Vagina (tissue), 2 donors: ENCODE data around the gene ELAVL1.

Source experiments
- CTCF ChIP-seq, 3 experiments: fragments of 450-650 bp in 2 of 3; fragments of 200-600 bp in 1 of 3; sonication (generic) in 1 of 3; IDR thresholded peaks; one replicate each; pipeline ENCODE4 v1.5.1; 2017 to 2019; ENCODE audit warnings: antibody characterized with exemption in 3 of 3, mild to moderate bottlenecking in 2 of 3, moderate library complexity in 2 of 3
- POLR2A ChIP-seq, 2 donors: fragments of 450-650 bp; IDR thresholded peaks; one replicate each; pipeline ENCODE4 v1.6.1; 2017; ENCODE audit warnings: antibody characterized with exemption in 2 of 2, mild to moderate bottlenecking in 2 of 2, moderate library complexity in 2 of 2
- POLR2AphosphoS5 ChIP-seq, 2 donors: sonication (generic); formaldehyde crosslinking; IDR thresholded peaks; one replicate each; pipeline ENCODE4 v1.9.0; 2017; ENCODE audit warnings: antibody characterized with exemption in 2 of 2, mild to moderate bottlenecking in 2 of 2, low read depth in 1 of 2; ENCODE audit not compliant: insufficient read depth in 1 of 2

- TF ChIP-seq CTCF (IDR thresholded peaks at IDR 0.05) (no peak), POLR2A (IDR thresholded peaks at IDR 0.05) (no peak), POLR2AphosphoS5 (IDR thresholded peaks at IDR 0.05; ENCODE audit: insufficient read depth in 1 of 2, low read depth in 1 of 2) (no peak)
These were observed 17.9 kb upstream of the ELAVL1 start for GRCh38 chr19:8023371-8023770.
